Heart left ventricle (tissue), 16 donors: ENCODE data around the gene MAPK8IP1. TPM values are rescaled to one million over a fixed set of nuclear protein-coding genes. Genes with fewer than 3 reads are reported as not detected.

Source experiments
- ATAC-seq, 4 donors: fragments of 200-7000 bp; cut with Tn5 transposase; one replicate each; pipeline ENCODE4 v1.9.1; 2020 to 2022; ENCODE audit warnings: moderate library complexity in 4 of 4, mild to moderate bottlenecking in 3 of 4, moderate number of reproducible peaks in 1 of 4
- DNase-seq, 5 donors: peaks; one replicate each; pipeline ENCODE4 v3.0.0-alpha.2; 2020
- H3K27ac ChIP-seq, 12 donors: fragments of 200-600 bp; sonication (generic) in 4 of 12; one replicate each; pipeline versions ENCODE4 v1.5.0 to v1.8.0; 2016 to 2022; ENCODE audit warnings: mild to moderate bottlenecking in 2 of 12
- H3K27me3 ChIP-seq, 9 donors: fragments of 200-600 bp; sonication (generic) in 2 of 9; one replicate each; pipeline versions ENCODE4 v1.5.1 to v1.8.0; 2016 to 2022; ENCODE audit warnings: mild to moderate bottlenecking in 3 of 9
- H3K36me3 ChIP-seq, 9 donors: fragments of 200-600 bp; sonication (generic) in 2 of 9; one replicate each; pipeline versions ENCODE4 v1.5.0 to v1.8.0; 2018 to 2022; ENCODE audit warnings: mild to moderate bottlenecking in 2 of 9
- H3K4me1 ChIP-seq, 12 donors: fragments of 200-600 bp; sonication (generic) in 4 of 12; one replicate each; pipeline versions ENCODE4 v1.5.0 to v1.8.0; 2016 to 2022; ENCODE audit warnings: mild to moderate bottlenecking in 3 of 12
- H3K4me3 ChIP-seq, 12 donors: fragments of 200-600 bp; sonication (generic) in 4 of 12; one replicate each; pipeline versions ENCODE4 v1.5.0 to v1.8.0; 2017 to 2022; ENCODE audit warnings: mild to moderate bottlenecking in 9 of 12, moderate library complexity in 4 of 12
- H3K9me3 ChIP-seq, 12 donors: fragments of 200-600 bp; sonication (generic) in 4 of 12; one replicate each; pipeline versions ENCODE4 v1.5.0 to v1.8.0; 2016 to 2022; ENCODE audit warnings: mild to moderate bottlenecking in 1 of 12
- POLR2A ChIP-seq, 2 donors: fragments of 450-650 bp; IDR thresholded peaks; one replicate each; pipeline ENCODE4 v1.6.1; 2017; ENCODE audit warnings: antibody characterized with exemption in 2 of 2, mild to moderate bottlenecking in 2 of 2, moderate library complexity in 2 of 2
- WGBS, 4 donors: extraction: QIAGEN DNeasy Blood & Tissue Kit in 2 of 4; methylation state at CpG; one replicate each; pipeline versions ENCODE4 v1.1.5 to v1.1.7; 2013 to 2018; 5-methylcytosine and 5-hydroxymethylcytosine counted together
- intact Hi-C, 10 donors: fragments of 100-400 bp; cut with DNase I; formaldehyde crosslinking; loops; one replicate each; pipeline versions ENCODE4 v1.11.1 to v1.14.2; 2022
- polyA plus RNA-seq, 2 donors: library from polyadenylated mRNA; stranded (reverse); fragments of 200-250 nt; gene quantifications; one replicate each; pipeline ENCODE4 v1.2.3, GENCODE V29; 2013
- total RNA-seq, 9 donors: library from RNA; depleted of rRNA in 2 of 9; stranded (reverse); fragments of >200 nt in 2 of 9; fragmentation: NEBNext Ultra II Directional in 3 of 9; extraction: Animal tissue kit (Norgen Biotek cat#: 25700) in 3 of 9; gene quantifications; one replicate each; pipeline versions ENCODE4 v1.1.0 to v1.2.4, GENCODE V29; 2016 to 2023
- TF ChIP-seq, protein P1 (sequence below), 12 donors: fragments of 200-600 bp; sonication (generic) in 4 of 12; IDR thresholded peaks; one replicate each; pipeline versions ENCODE4 v1.5.0 to v1.8.0; 2018 to 2022; ENCODE audit warnings: antibody characterized with exemption in 12 of 12, mild to moderate bottlenecking in 5 of 12
- donor health status: ischemic (EF 13 %, LVEDD 7.1; RV severe dilation, severe dysfunction).
- donor health status: healthy with polysubstance abuse.
- donor health status: DM: no; HTN: yes; CAD: no.
- donor health status: DM: no; HTN: no; CAD: no.
- donor health status: ischemic (EF 25% LVEDD 6.9; RV normal size, moderate dysfunction).
- donor health status: ischemic (EF 25% LVEDD 5.7; RV mildly dilated, moderate dysfunction).
- donor health status: healthy.
- donor health status: DM: yes; HTN: yes; CAD: no.
- donor health status: ischemic (EF 35%, LVEDD 5.7; RV mildly dilated, moderate dysfunction).
- donor health status: nonischemic (EF 11% LVEDD 7.7; RV severe dilation, severe dysfunction).
- donor health status: DM: yes; HTN: yes; CAD: no.
- donor health status: PGD.
- donor health status: ischemic (EF 29% LVEDD 5.4; RV normal size, mild dysfunction).
- donor health status: nonischemic (EF 23%, LVEDD 6.1; RV moderate dilation, normal function).

The MAPK8IP1 gene
- total and polyA plus RNA-seq, 11 donors = 2.4 to 8.0 (median 7.3) TPM

DNA sequence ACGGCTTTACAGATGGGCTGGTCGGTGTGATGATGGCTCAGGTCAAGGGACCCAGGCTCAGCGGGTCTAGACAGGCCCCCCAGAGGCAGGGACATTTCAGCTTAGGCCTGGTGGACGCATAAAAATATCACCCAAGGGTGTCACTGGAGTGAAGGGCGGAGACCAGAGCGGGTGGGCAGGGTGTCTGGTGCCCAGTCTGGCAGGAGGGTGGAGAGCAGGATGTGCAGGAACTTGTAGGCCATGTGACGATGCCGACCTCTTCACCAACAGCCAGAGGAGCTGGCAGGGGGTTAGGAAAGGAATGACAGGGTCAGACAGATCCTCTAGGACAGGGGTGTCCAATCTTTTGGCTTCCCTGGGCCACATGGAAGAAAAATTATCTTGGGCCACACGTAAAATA lies 4.5 kb downstream of the MAPK8IP1 start:
- intact Hi-C loops = no loop called here
- no peak overlapping the region for H3K4me3 ChIP-seq
- H3K9me3 ChIP-seq = no peaks in the 10 kb centered on the region
- peaks cover 0 to 3% (median 0%) of the 10 kb centered on the region in 9 donors for H3K27me3 ChIP-seq
- H3K4me1 ChIP-seq = peaks cover 0 to 20% (median 5%) of the 10 kb centered on the region in 12 donors
- WGBS, 4 donors = 86 to 93% (median 88%) methylated on average over 9 of the region's 9 CpGs
- ATAC-seq (no peak), DNase-seq (peak in 1 of 5 donors; percentile 20)
- H3K36me3 ChIP-seq = no peaks in the 10 kb centered on the region
- H3K27ac ChIP-seq = no peak overlapping the region
- TF ChIP-seq, protein P1, sequence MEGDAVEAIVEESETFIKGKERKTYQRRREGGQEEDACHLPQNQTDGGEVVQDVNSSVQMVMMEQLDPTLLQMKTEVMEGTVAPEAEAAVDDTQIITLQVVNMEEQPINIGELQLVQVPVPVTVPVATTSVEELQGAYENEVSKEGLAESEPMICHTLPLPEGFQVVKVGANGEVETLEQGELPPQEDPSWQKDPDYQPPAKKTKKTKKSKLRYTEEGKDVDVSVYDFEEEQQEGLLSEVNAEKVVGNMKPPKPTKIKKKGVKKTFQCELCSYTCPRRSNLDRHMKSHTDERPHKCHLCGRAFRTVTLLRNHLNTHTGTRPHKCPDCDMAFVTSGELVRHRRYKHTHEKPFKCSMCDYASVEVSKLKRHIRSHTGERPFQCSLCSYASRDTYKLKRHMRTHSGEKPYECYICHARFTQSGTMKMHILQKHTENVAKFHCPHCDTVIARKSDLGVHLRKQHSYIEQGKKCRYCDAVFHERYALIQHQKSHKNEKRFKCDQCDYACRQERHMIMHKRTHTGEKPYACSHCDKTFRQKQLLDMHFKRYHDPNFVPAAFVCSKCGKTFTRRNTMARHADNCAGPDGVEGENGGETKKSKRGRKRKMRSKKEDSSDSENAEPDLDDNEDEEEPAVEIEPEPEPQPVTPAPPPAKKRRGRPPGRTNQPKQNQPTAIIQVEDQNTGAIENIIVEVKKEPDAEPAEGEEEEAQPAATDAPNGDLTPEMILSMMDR (IDR thresholded peaks at IDR 0.05) = no peak
- no peak for TF ChIP-seq POLR2A (IDR thresholded peaks at IDR 0.05)

DNA sequence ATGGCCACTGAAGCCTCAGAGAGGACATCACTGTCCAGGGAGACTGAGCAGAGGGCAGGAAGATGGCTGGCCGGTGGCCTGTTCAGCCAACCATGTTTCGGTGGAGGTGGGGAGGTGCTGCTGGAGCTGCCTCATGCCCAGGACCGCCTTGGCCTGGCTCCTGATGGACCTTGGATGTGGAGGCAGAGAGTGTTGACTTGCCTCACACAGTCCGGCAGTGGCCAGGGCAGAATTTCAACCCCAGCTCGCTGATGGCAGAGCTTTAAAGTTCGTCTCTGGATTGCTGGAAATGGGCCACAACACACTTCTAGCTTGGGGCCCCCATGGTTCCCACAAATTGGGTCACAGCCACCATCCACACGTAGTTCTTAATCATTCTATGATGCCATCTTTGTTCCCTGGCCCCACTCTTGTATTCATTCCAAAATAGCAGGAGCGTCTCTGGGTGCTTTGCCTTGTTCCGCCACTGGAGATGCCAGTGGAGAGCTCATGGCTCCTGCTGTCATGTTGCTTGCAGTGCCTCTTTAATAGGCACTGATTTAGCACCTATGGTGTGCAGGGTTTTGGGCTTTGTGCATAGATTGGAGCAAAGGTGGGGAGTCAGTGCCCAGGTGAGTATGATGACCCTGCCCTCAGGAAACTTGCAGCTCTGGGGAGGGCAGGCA lies 5.6 kb downstream of the MAPK8IP1 start:
- H3K4me1 ChIP-seq = peaks cover 0 to 12% (median 0%) of the 10 kb centered on the region in 12 donors
- H3K36me3 ChIP-seq = no peaks in the 10 kb centered on the region
- peaks cover 0 to 5% (median 0%) of the 10 kb centered on the region in 9 donors for H3K27me3 ChIP-seq
- no peak for ATAC-seq
- 77 to 84% (median 80%) methylated on average over 5 to 9 of the region's 9 CpGs for WGBS, 4 donors
- peak in 1 of 5 donors; percentile 37 for DNase-seq
- no peak overlapping the region for H3K4me3 ChIP-seq
- no peak overlapping the region for H3K27ac ChIP-seq
- no peaks in the 10 kb centered on the region for H3K9me3 ChIP-seq
- no peak for TF ChIP-seq POLR2A (IDR thresholded peaks at IDR 0.05)
- TF ChIP-seq, protein P1 (IDR thresholded peaks at IDR 0.05) = no peak
- intact Hi-C loops = no loop called here

DNA sequence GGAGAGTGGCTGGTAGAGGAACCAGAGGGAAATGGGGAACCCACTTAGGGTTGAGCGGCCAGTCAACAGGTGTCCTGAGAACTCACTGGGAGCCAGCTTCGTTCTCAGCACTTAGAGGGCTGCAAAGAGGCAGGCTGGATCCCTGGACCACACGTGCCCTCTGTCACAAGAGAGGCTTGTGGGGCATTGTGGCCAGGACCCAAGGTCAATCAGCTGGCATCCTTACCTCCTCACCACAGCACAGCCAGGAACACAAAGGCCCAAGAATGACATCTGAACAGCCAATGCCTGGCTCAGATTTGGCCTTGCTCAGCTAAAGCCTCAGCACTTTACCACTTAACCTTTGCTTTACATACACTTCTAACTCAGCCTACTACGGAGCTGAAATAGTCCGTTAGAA lies 7.4 kb downstream of the MAPK8IP1 start:
- peak in 2 of 4 donors; percentile 35 to 50 for ATAC-seq

DNA sequence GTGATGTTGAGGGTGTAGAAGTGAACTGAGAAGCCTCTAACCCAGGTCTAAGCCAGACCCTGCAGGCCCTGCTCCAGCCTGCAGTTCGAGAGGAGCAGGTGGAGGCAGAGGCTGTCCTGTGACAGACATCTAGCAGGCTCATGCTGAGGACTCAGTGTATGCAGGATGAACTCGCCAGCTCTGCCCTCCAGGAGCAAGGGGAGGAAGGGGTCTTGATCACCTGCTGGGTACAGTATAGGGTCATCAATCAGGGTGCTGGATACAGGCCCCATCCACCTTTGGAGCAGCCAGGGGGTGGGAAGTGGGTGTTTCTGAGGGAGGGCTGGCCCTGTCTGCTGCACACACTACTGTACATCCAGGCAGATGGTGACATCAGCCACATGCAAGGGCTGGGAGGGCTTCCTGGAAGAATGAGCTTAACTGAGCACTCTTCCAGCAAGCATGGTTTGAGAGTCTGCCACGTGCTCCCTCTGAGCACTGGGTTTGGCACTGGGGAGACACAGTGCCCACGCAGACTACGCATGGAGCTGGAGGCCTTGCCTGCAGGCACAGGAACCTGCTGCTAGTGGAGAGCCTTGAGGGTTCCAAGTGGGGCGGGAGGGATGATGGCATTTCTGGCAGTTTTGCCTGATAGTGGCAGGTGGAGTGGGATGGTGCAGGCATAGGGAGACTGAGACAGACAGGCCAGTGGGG lies 9.2 kb downstream of the MAPK8IP1 start:
- Histone ChIP-seq H3K27me3 (peaks cover 0 to 24% (median 0%) of the 10 kb centered on the region in 9 donors), H3K9me3 (no peaks in the 10 kb centered on the region), H3K4me3 (no peak overlapping the region), H3K27ac (no peak overlapping the region), H3K4me1 (peaks cover 0 to 19% (median 10%) of the 10 kb centered on the region in 12 donors), H3K36me3 (no peaks in the 10 kb centered on the region)
- WGBS, 4 donors = 83 to 86% (median 84%) methylated on average over 5 to 6 of the region's 6 CpGs
- DNase-seq (peak in 1 of 5 donors; percentile 22), ATAC-seq (no peak)
- TF ChIP-seq, protein P1 (IDR thresholded peaks at IDR 0.05) = no peak
- TF ChIP-seq POLR2A (IDR thresholded peaks at IDR 0.05) = no peak
- intact Hi-C loops = no loop called here

More for the DNA sequence above, 7.4 kb downstream of the MAPK8IP1 start:
- intact Hi-C loops = no loop called here
- Histone ChIP-seq H3K4me1 (peaks cover 0 to 9% (median 0%) of the 10 kb centered on the region in 12 donors), H3K27ac (no peak overlapping the region), H3K27me3 (peaks cover 0 to 10% (median 0%) of the 10 kb centered on the region in 9 donors), H3K4me3 (no peak overlapping the region), H3K9me3 (no peaks in the 10 kb centered on the region), H3K36me3 (no peaks in the 10 kb centered on the region)
- TF ChIP-seq, protein P1 (IDR thresholded peaks at IDR 0.05) = no peak
- TF ChIP-seq POLR2A (IDR thresholded peaks at IDR 0.05) = no peak
- WGBS, 4 donors = 75 to 83% (median 81%) methylated on average over 3 to 5 of the region's 5 CpGs
- DNase-seq = no peak
